H1 (cell line): ENCODE results near the gene PLXNA3. TPM values are rescaled to one million over a fixed set of nuclear protein-coding genes. Genes with fewer than 3 reads are reported as not detected.

ENCODE experiments used
- CTCF ChIA-PET: fragments of 300-600 bp; sonication (Branson Sonifier 250); formaldehyde crosslinking; loops from one replicate; lab custom pipeline; 2021; ENCODE audit not compliant: partially characterized antibody; lab: Charles Lee
- POLR2A ChIA-PET: fragments of 300-600 bp; sonication (Branson Sonifier 250); formaldehyde crosslinking; loops from one replicate; lab custom pipeline; 2021; ENCODE audit warnings: inconsistent platforms; ENCODE audit not compliant: partially characterized antibody; lab: Charles Lee
- DNase-seq, 2 experiments: peaks; one replicate each; pipeline versions ENCODE4 v3.0.0 to v3.0.0-alpha.2; 2010 to 2022; ENCODE audit warnings: low spot score in 2 of 2, low read depth in 1 of 2, mixed read lengths in 1 of 2
- FAIRE-seq: peaks from 2 replicates; lab custom pipeline; 2011; peaks lifted over from hg19 to GRCh38; lab: Jason Lieb, UNC
- H2AFZ ChIP-seq: 2 replicates; pipeline ENCODE4 v1.8.1; 2012; ENCODE audit warnings: low read length, inconsistent platforms
- H2AK5ac ChIP-seq: 2 replicates; pipeline ENCODE4 v1.6.1; 2013; ENCODE audit warnings: low read depth, low read length
- H2BK120ac ChIP-seq: replicated peaks from 2 replicates; pipeline ENCODE3; 2013; ENCODE audit warnings: low read depth, low read length, inconsistent platforms
- H2BK12ac ChIP-seq: 2 replicates; pipeline ENCODE4 v1.6.1; 2013; ENCODE audit warnings: low read depth, low read length
- H2BK15ac ChIP-seq: 2 replicates; pipeline ENCODE4 v1.6.1; 2013; ENCODE audit warnings: low read length
- H2BK20ac ChIP-seq: 2 replicates; pipeline ENCODE4 v1.6.1; 2013; ENCODE audit warnings: low read length
- H2BK5ac ChIP-seq: 2 replicates; pipeline ENCODE4 v1.6.1; 2013; ENCODE audit warnings: low read depth, low read length
- H3K14ac ChIP-seq: 2 replicates; pipeline ENCODE4 v1.6.1; 2013; ENCODE audit warnings: inconsistent platforms; ENCODE audit not compliant: insufficient read length
- H3K18ac ChIP-seq: 2 replicates; pipeline ENCODE4 v1.6.1; 2013; ENCODE audit warnings: low read length; ENCODE audit errors: extremely low read depth
- H3K23ac ChIP-seq: 2 replicates; pipeline ENCODE4 v1.6.1; 2013; ENCODE audit warnings: inconsistent platforms; ENCODE audit not compliant: insufficient read length
- H3K23me2 ChIP-seq: 2 replicates; pipeline ENCODE4 v1.6.1; 2013; ENCODE audit warnings: low read depth, low read length
- H3K27ac ChIP-seq: 2 replicates; pipeline ENCODE4 v1.6.1; 2011; ENCODE audit warnings: low read depth, low read length, inconsistent platforms
- H3K27me3 ChIP-seq, 4 experiments: replicated peaks in 1 of 4; 1 replicate in 1 of 4; 2 replicates in 3 of 4; pipeline versions ENCODE4 v1.6.1 to v1.8.1; 2011 to 2013; ENCODE audit warnings: low read length in 3 of 4, mild to moderate bottlenecking in 3 of 4, inconsistent platforms in 2 of 4, mixed read lengths in 2 of 4, moderate library complexity in 1 of 4; ENCODE audit not compliant: control insufficient read depth in 3 of 4, insufficient read depth in 3 of 4; ENCODE audit errors: extremely low read depth in 1 of 4
- H3K36me3 ChIP-seq, 4 experiments: 2 replicates each; pipeline versions ENCODE4 v1.6.1 to v1.8.1; 2011 to 2013; ENCODE audit warnings: mild to moderate bottlenecking in 4 of 4, low read length in 3 of 4, moderate library complexity in 2 of 4, control low read depth in 1 of 4, inconsistent platforms in 1 of 4; ENCODE audit not compliant: insufficient read depth in 4 of 4, control insufficient read depth in 2 of 4
- H3K4ac ChIP-seq: replicated peaks from 2 replicates; pipeline ENCODE3; 2013; ENCODE audit warnings: low read length, low read depth, mixed read lengths, inconsistent platforms; ENCODE audit not compliant: insufficient read length
- H3K4me1 ChIP-seq, 4 experiments: replicated peaks in 1 of 4; 1 replicate in 1 of 4; 2 replicates in 3 of 4; pipeline versions ENCODE4 v1.6.1 to v1.8.1; 2011 to 2013; ENCODE audit warnings: low read length in 3 of 4, inconsistent platforms in 2 of 4, mixed read lengths in 1 of 4; ENCODE audit not compliant: insufficient read depth in 4 of 4, control insufficient read depth in 3 of 4
- H3K4me2 ChIP-seq, 2 experiments: 2 replicates each; pipeline versions ENCODE4 v1.6.1 to v1.8.1; 2011 to 2013; ENCODE audit warnings: low read depth in 2 of 2, low read length in 2 of 2, control low read depth in 1 of 2, inconsistent platforms in 1 of 2, mild to moderate bottlenecking in 1 of 2; ENCODE audit not compliant: insufficient read depth in 1 of 2
- H3K4me3 ChIP-seq, 4 experiments: fragments of 200-600, 300-600 bp in 1 of 4; sonication (generic), shearing (Covaris generic), sonication (Bioruptor Twin) in 1 of 4; 2 replicates each; pipeline versions ENCODE4 v1.5.1 to v1.8.1; 2011 to 2016; ENCODE audit warnings: low read length in 4 of 4, low read depth in 3 of 4, control low read depth in 2 of 4, inconsistent platforms in 2 of 4, mild to moderate bottlenecking in 2 of 4, mixed read lengths in 1 of 4, moderate library complexity in 1 of 4; ENCODE audit not compliant: insufficient read depth in 2 of 4; ENCODE audit errors: extremely low read depth in 1 of 4
- H3K56ac ChIP-seq: replicated peaks from 2 replicates; pipeline ENCODE3; 2013; ENCODE audit warnings: low read depth, mild to moderate bottlenecking, mixed read lengths, low read length, inconsistent platforms; ENCODE audit not compliant: insufficient read length
- H3K79me1 ChIP-seq: 2 replicates; pipeline ENCODE4 v1.6.1; 2013; ENCODE audit warnings: low read depth, low read length, control low read depth
- H3K79me2 ChIP-seq, 2 experiments: 2 replicates each; pipeline versions ENCODE4 v1.6.1 to v1.8.1; 2012 to 2013; ENCODE audit warnings: low read length in 2 of 2, mild to moderate bottlenecking in 2 of 2, inconsistent platforms in 1 of 2; ENCODE audit not compliant: insufficient read depth in 2 of 2, control insufficient read depth in 1 of 2
- H3K9ac ChIP-seq, 4 experiments: replicated peaks in 1 of 4; 1 replicate in 1 of 4; 2 replicates in 3 of 4; pipeline versions ENCODE4 v1.6.1 to v1.8.1; 2011 to 2013; ENCODE audit warnings: low read depth in 3 of 4, low read length in 3 of 4, control low read depth in 2 of 4, mild to moderate bottlenecking in 2 of 4, moderate library complexity in 2 of 4, inconsistent platforms in 1 of 4; ENCODE audit errors: extremely low read depth in 1 of 4
- H3K9me3 ChIP-seq, 2 experiments: 2 replicates each; pipeline versions ENCODE4 v1.6.1 to v1.8.1; 2012 to 2013; ENCODE audit warnings: mild to moderate bottlenecking in 2 of 2, moderate library complexity in 2 of 2, control low read depth in 1 of 2, inconsistent platforms in 1 of 2, low read depth in 1 of 2, low read length in 1 of 2, mixed read lengths in 1 of 2; ENCODE audit not compliant: insufficient read depth in 2 of 2
- H4K20me1 ChIP-seq, 2 experiments: replicated peaks in 1 of 2; 2 replicates each; pipeline versions ENCODE3 to v1.8.1; 2011 to 2013; ENCODE audit warnings: inconsistent platforms in 2 of 2, low read length in 2 of 2, mild to moderate bottlenecking in 1 of 2; ENCODE audit not compliant: insufficient read depth in 2 of 2, control insufficient read depth in 1 of 2
- H4K5ac ChIP-seq: 2 replicates; pipeline ENCODE4 v1.6.1; 2013; ENCODE audit warnings: low read length, low read depth, mixed read lengths, inconsistent platforms; ENCODE audit not compliant: insufficient read length
- H4K8ac ChIP-seq: 2 replicates; pipeline ENCODE4 v1.8.0; 2013; ENCODE audit warnings: mild to moderate bottlenecking, moderate library complexity, low read length, inconsistent platforms; ENCODE audit not compliant: insufficient read depth; ENCODE audit errors: extremely low read depth
- H4K91ac ChIP-seq: replicated peaks from 2 replicates; pipeline ENCODE3; 2013; ENCODE audit warnings: low read length, mixed read lengths, inconsistent platforms; ENCODE audit not compliant: insufficient read length
- ASH2L ChIP-seq: fragments of 200-600, 300-600 bp; sonication (generic); IDR thresholded peaks from one replicate; pipeline ENCODE4 v1.7.1; 2017; ENCODE audit warnings: low read length
- ATF2 ChIP-seq: IDR thresholded peaks from 2 replicates; pipeline ENCODE4 v1.6.1; 2012; ENCODE audit warnings: low read length, inconsistent platforms
- BACH1 ChIP-seq: IDR thresholded peaks from 2 replicates; pipeline ENCODE4 v1.6.1; 2012; ENCODE audit warnings: low read length, improper control_type of control experiment
- BRCA1 ChIP-seq: IDR thresholded peaks from 2 replicates; pipeline ENCODE4 v1.6.1; 2012; ENCODE audit warnings: low read depth, low read length, improper control_type of control experiment
- CHD1 ChIP-seq: IDR thresholded peaks from 2 replicates; pipeline ENCODE4 v1.6.1; 2012; ENCODE audit warnings: low read depth, low read length, improper control_type of control experiment
- EGR1 ChIP-seq: IDR thresholded peaks from 2 replicates; pipeline ENCODE4 v1.6.1; 2011; ENCODE audit warnings: low read depth, low read length, borderline replicate concordance
- KDM4A ChIP-seq: IDR thresholded peaks from one replicate; pipeline ENCODE4 v1.7.1; 2012; ENCODE audit warnings: low read depth, mild to moderate bottlenecking, moderate library complexity, low read length, inconsistent platforms; ENCODE audit not compliant: severe bottlenecking
- NANOG ChIP-seq: IDR thresholded peaks from 2 replicates; pipeline ENCODE4 v1.6.1; 2011; ENCODE audit warnings: low read length, low read depth, mild to moderate bottlenecking, inconsistent platforms; ENCODE audit not compliant: insufficient read depth, poor library complexity, severe bottlenecking
- RFX5 ChIP-seq: IDR thresholded peaks from 2 replicates; pipeline ENCODE4 v1.6.1; 2011; ENCODE audit warnings: low read depth, low read length, improper control_type of control experiment, borderline replicate concordance
- RNF2 ChIP-seq: fragments of 200-900, 300-1000 bp; sonication (generic); IDR thresholded peaks from 2 replicates; pipeline ENCODE4 v1.7.1; 2016; ENCODE audit warnings: borderline replicate concordance, low read depth, mild to moderate bottlenecking, antibody characterized with exemption, low read length; ENCODE audit not compliant: poor library complexity, severe bottlenecking; ENCODE audit errors: missing control alignments
- RXRA ChIP-seq: IDR thresholded peaks from 2 replicates; pipeline ENCODE4 v1.6.1; 2011; ENCODE audit warnings: low read depth, mild to moderate bottlenecking, low read length, moderate library complexity; ENCODE audit not compliant: insufficient read depth
- TEAD4 ChIP-seq: IDR thresholded peaks from 2 replicates; pipeline ENCODE4 v1.6.1; 2012; ENCODE audit warnings: low read depth, low read length, inconsistent platforms, mixed read lengths
- WGBS, 2 experiments: shearing (Covaris generic) in 1 of 2; methylation state at CpG; one replicate each; pipeline versions ENCODE4 v1.1.6 to v1.1.7; 2013 to 2015; ENCODE audit warnings: low lambda C conversion rate in 2 of 2, mixed read lengths in 2 of 2, inconsistent platforms in 1 of 2, low coverage in 1 of 2, missing lambda C conversion rate in 1 of 2; ENCODE audit not compliant: insufficient replicate concordance in 2 of 2, insufficient coverage in 1 of 2, insufficient read length in 1 of 2; ENCODE audit errors: extremely low coverage in 1 of 2, missing lambda C conversion rate in 1 of 2; 5-methylcytosine and 5-hydroxymethylcytosine counted together
- polyA plus RNA-seq, 7 experiments: library from polyadenylated mRNA; depleted of rRNA in 3 of 7; stranded (reverse) in 5 of 7; unstranded in 2 of 7; fragments of >200 nt in 5 of 7; fragments of 200-250 nt in 2 of 7; gene quantifications; 1 replicate in 5 of 7; 2 replicates in 1 of 7; 4 replicates in 1 of 7; pipeline versions ENCODE4 v1.2.1 to v1.2.3, GENCODE V29; 2011 to 2013; ENCODE audit warnings: missing spikeins in 2 of 7, mixed read lengths in 2 of 7
- total RNA-seq: library from RNA; stranded (reverse); fragmentation: NEBNext Ultra II Directional; extraction: Animal tissue kit (Norgen Biotek cat#: 25700); gene quantifications from 2 replicates; pipeline ENCODE4 v1.2.1, GENCODE V29; 2021

PLXNA3 gene
- total and polyA plus RNA-seq, 2 of the 8 experiments (the other 6 are each of a cell fraction or from before 2014, with no cell fraction given) = 10.7 to 18.2 TPM

GRCh38 chrX:154445776-154446175 lies 12.3 kb upstream of the PLXNA3 start:
- H3K4ac ChIP-seq = no peak overlapping the region
- no peak for DNase-seq
- H2BK120ac ChIP-seq = no peak overlapping the region
- H4K8ac ChIP-seq = no peak overlapping the region
- no peak for FAIRE-seq
- H3K23ac ChIP-seq = no peak overlapping the region
- H3K36me3 ChIP-seq = peaks cover 0 to 26% (median 12%) of the 10 kb centered on the region in 4 experiments; a peak in 5 of 8 replicates
- no peaks in the 10 kb centered on the region for H3K9me3 ChIP-seq
- H4K20me1 ChIP-seq = peaks cover 0 to 2% of the 10 kb centered on the region in 2 experiments
- H4K5ac ChIP-seq = no peak overlapping the region
- no peak overlapping the region for H2BK5ac ChIP-seq
- H2BK12ac ChIP-seq = no peak overlapping the region
- H3K56ac ChIP-seq = no peak overlapping the region
- 98% methylated on average over 11 of the region's 16 CpGs; no CpG with 5 or more reads in 1 of the 2 experiments for WGBS, 2 experiments
- no peak overlapping the region for H4K91ac ChIP-seq
- H3K4me2 ChIP-seq = no peak overlapping the region
- H3K18ac ChIP-seq = no peak overlapping the region
- ChIA-PET POLR2A (interaction anchor here (1.0 to 1.7 kb wide), 4 partner anchors 15 to 76 kb away, joined by 3 to 4 read pairs (median 4); partner anchors contain the start of gene RPL10), CTCF (interaction anchor here (0.6 to 1.6 kb wide), 6 partner anchors 20 to 266 kb away, joined by 3 read pairs; partner anchors contain the start of gene SLC10A3)
- H3K9ac ChIP-seq = no peak overlapping the region
- H3K79me1 ChIP-seq = no peaks in the 10 kb centered on the region; the same call in 1 of the 2 replicates
- peaks cover 0 to 4% (median 0%) of the 10 kb centered on the region in 4 experiments; a peak in 1 of 7 replicates for H3K4me1 ChIP-seq
- no peak overlapping the region for H2BK15ac ChIP-seq
- no peak overlapping the region for H2AK5ac ChIP-seq
- no peak overlapping the region for H3K4me3 ChIP-seq
- H3K27me3 ChIP-seq = no peaks in the 10 kb centered on the region
- no peak overlapping the region for H3K27ac ChIP-seq
- no peak overlapping the region for H2BK20ac ChIP-seq
- H2AFZ ChIP-seq = no peak overlapping the region
- no peak overlapping the region for H3K14ac ChIP-seq
- H3K23me2 ChIP-seq = peaks cover 3% of the 10 kb centered on the region; the same call in 1 of the 2 replicates
- H3K79me2 ChIP-seq = no peaks in the 10 kb centered on the region; a peak in 1 of 4 replicates
- no peak for TF ChIP-seq CHD1
- TF ChIP-seq BACH1 = no peak
- TF ChIP-seq RFX5 = no peak
- no peak for TF ChIP-seq EGR1
- TF ChIP-seq ATF2 = no peak
- TF ChIP-seq TEAD4 = no peak
- no peak for TF ChIP-seq NANOG
- no peak for TF ChIP-seq KDM4A
- TF ChIP-seq BRCA1 = no peak
- no peak for TF ChIP-seq RNF2
- no peak for TF ChIP-seq RXRA
- TF ChIP-seq ASH2L = no peak
